ENCODE measurements around the gene LRMDA.

DNA sequence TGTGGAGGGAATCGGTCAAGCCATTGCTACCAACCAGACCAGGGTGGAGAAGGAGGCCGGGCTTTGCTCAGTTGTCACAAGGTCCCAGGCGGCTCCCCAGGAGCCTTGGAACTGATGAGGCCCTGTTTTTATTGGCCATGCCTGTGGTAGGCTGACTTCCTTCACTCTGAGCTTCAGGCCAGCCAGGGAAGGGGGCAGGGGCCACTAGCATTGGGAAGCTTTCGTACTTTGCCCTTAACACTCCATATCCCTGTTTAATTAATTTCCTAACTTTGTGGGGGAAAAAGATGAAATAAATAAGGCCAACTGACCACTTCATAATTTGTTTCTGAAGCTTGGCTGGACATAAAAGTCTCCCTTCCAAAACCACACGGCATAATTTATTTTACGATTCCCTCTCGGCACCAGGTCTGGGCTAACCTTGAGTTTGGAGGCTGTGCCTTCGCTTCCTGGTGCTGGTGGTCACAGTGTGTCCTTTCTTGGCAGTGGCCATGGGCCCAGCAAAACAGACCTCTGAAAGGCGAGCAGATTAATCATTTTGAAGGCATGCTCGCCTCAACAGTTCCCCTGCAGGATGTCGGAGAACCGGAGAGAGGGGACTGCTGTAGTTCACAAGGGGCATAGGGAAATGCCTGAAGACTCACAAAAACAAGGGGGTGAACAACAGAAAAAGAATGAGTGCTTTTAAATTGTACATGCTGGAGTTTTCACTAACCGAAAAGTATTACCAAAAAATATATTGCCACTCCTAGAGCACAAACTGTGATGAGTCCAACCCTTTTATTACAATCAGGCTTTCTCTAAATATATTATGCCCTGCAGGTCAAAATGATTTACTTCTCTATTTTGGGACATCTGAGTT, 966.0 kb downstream of the LRMDA start:
- TF ChIP-seq CTCF (IDR thresholded peaks at IDR 0.05 in 2 of 3, conservative IDR thresholded peaks at IDR 0.05 in 1 of 3; ENCODE audit: control insufficient read depth in 2 of 3, extremely low read depth in 1 of 3, insufficient read depth in 1 of 3, low read depth in 3 of 3, low read length in 3 of 3), result no peak
- no peak for TF ChIP-seq ELK1 (IDR thresholded peaks at IDR 0.05; ENCODE audit: low read depth, low read length)
- TF ChIP-seq PBX3 (IDR thresholded peaks at IDR 0.05; ENCODE audit: insufficient replicate concordance, low read depth, low read length), result no peak
- TF ChIP-seq HDAC2 (IDR thresholded peaks at IDR 0.05), result no peak
- no peak for TF ChIP-seq POLR2AphosphoS5 (IDR thresholded peaks at IDR 0.05; ENCODE audit: low read length)
- TF ChIP-seq, protein P1, sequence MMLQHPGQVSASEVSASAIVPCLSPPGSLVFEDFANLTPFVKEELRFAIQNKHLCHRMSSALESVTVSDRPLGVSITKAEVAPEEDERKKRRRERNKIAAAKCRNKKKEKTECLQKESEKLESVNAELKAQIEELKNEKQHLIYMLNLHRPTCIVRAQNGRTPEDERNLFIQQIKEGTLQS (IDR thresholded peaks at IDR 0.05; ENCODE audit: borderline replicate concordance, extremely low read depth, low read depth, low read length), result no peak
- no peak for TF ChIP-seq POLR2A (IDR thresholded peaks at IDR 0.05; ENCODE audit: low read depth, low read length)
- TF ChIP-seq NFYB (IDR thresholded peaks at IDR 0.05; ENCODE audit: insufficient read depth, low read depth, low read length), result no peak
- no peak for TF ChIP-seq HCFC1 (IDR thresholded peaks at IDR 0.05; ENCODE audit: low read length)
- no peak for TF ChIP-seq ESRRA (IDR thresholded peaks at IDR 0.05; ENCODE audit: low read length)

Measured in GM12878 (cell line).